ENCODE measurements around the gene BRIP1.

- TF ChIP-seq CTCF (IDR thresholded peaks at IDR 0.05) (no peak), EP300 (IDR thresholded peaks at IDR 0.05) (no peak)
Measured at GRCh38 chr17:61670691-61671090, 192.6 kb downstream of the BRIP1 start.

All from stomach (tissue), 4 donors.